PC-3 (cell line): ENCODE results near the gene MALRD1.

ENCODE experiments used
- EZH2 ChIP-seq: fragments of 300-600 bp; sonication (generic); IDR thresholded peaks from one replicate; pipeline ENCODE4 v1.6.1; 2017; ENCODE audit warnings: antibody characterized with exemption, mild to moderate bottlenecking, low read length; ENCODE audit not compliant: unreplicated experiment
- EZH2phosphoT487 ChIP-seq: fragments of 300-600 bp; sonication (generic); IDR thresholded peaks from 2 replicates; pipeline ENCODE4 v1.6.1; 2018; ENCODE audit warnings: mild to moderate bottlenecking, antibody characterized with exemption, low read length, borderline replicate concordance
- TF ChIP-seq, protein P1 (sequence below): fragments of 300-600 bp; sonication (generic); conservative IDR thresholded peaks from 2 replicates; pipeline ENCODE4 v1.5.1; 2017; ENCODE audit warnings: antibody characterized with exemption, low read depth, mild to moderate bottlenecking, low read length

- TF ChIP-seq, protein P1, sequence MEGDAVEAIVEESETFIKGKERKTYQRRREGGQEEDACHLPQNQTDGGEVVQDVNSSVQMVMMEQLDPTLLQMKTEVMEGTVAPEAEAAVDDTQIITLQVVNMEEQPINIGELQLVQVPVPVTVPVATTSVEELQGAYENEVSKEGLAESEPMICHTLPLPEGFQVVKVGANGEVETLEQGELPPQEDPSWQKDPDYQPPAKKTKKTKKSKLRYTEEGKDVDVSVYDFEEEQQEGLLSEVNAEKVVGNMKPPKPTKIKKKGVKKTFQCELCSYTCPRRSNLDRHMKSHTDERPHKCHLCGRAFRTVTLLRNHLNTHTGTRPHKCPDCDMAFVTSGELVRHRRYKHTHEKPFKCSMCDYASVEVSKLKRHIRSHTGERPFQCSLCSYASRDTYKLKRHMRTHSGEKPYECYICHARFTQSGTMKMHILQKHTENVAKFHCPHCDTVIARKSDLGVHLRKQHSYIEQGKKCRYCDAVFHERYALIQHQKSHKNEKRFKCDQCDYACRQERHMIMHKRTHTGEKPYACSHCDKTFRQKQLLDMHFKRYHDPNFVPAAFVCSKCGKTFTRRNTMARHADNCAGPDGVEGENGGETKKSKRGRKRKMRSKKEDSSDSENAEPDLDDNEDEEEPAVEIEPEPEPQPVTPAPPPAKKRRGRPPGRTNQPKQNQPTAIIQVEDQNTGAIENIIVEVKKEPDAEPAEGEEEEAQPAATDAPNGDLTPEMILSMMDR = no peak
- no peak for TF ChIP-seq EZH2phosphoT487
- TF ChIP-seq EZH2 = no peak
Measured at GRCh38 chr10:19169041-19169440, 120.4 kb downstream of the MALRD1 start.
